Stimulated activated CD8-positive, alpha-beta memory T cell treated with anti-CD3 and anti-CD28 coated beads, Interleukin-12 subunit alpha, Interleukin-12 subunit beta, amount 100 ng/mL, for 1 hour (primary cell): Measurements from ENCODE around the gene IPCEF1.

Experiments used
- DNase-seq: peaks from one replicate; pipeline ENCODE4 v3.0.0-alpha.2; 2020; ENCODE audit warnings: low read depth

The IPCEF1 gene

DNA sequence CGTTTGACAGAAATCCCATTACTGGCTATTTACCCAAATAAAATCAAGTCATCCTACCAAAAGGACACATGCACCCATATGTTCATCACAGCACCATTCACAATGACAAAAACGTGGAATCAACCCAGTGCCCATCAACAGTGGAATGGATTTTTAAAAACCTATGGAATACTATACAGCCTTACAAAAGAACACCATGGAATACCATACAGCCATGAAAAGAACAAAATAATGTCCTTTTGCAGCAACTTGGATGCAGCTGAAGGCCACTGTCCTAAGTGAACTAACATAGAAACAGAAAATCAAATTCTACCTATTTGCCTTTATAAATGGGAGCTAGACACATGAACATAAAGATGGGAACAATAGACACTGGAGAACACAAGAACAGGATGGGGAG lies 17.4 kb upstream of the IPCEF1 start:
- no peak for DNase-seq

DNA sequence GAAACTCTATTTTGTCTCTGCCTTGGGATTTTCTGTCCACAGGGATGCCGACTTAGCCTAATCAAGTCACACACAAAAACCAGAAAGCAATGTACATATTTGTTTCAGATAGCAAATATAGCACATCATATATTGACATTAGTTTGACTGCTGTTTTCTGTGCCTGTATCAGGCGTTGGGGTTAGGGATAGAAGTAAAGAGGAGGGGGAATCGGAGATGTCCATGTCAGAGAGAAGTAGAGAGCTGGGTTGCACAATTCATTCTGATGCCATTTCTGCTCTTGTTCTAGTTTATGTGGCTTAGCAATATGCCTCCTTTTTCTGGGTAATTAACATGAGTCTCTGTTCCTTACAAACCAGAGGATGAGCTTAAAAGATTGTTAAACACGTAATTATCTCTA lies 14.7 kb upstream of the IPCEF1 start:
- DNase-seq = no peak

DNA sequence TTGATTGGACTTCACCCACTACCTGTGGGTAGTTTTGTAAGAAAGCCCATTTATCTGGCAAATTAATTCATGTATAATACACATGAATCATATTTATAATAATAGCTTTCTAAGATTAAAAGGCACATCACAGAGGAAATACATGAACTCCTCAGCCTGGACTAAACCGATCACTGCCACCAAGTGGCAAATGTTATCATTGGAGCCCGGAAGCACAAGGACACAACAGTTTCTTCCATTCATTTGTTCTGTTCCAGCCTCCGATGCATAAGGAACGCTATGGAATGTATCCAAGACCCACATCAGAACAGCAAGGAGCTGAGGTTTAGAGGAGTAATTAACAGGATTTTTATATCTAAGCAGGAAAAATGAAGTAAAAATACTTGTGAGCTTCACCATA lies 13.9 kb upstream of the IPCEF1 start:
- DNase-seq = no peak

DNA sequence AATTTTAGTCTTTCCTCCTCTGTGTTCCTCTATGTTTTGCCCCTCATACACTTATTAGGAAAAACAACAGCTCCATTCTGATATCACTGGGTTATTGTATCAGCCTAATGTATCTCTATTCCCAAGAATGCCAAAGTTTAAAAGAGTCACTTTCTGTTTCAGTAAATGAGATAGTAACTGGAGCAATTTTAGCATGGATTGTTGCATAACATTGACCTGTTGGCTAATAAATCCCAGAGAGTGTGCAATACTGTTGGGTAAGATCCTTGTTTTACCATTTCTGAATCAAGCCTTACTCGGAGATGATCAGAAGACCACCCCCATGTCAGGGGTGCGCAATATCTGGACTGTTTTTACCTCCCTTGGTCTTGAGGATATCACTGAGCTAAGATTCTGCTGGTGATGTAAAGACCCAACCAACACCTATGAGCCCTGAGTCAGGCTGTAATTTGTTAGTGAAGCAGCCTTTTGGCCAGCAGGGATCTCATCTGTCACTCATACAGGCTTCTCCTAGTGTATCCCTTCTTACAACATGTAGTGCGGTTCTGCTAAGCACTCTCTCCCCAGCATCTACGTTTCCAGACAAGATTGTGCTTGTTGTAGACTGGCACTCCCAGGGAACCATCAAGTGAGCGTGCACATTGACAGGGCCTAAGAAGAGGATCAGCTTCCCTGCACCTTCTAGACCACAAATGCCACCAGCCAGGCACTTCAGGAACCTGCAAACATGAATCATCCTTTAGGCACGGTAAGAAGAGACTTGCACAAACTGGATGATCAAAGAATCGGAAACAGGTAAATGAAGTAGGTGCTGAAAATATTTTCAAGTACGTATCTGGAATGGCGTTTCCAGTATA lies 11.5 kb upstream of the IPCEF1 start:
- no peak for DNase-seq

DNA sequence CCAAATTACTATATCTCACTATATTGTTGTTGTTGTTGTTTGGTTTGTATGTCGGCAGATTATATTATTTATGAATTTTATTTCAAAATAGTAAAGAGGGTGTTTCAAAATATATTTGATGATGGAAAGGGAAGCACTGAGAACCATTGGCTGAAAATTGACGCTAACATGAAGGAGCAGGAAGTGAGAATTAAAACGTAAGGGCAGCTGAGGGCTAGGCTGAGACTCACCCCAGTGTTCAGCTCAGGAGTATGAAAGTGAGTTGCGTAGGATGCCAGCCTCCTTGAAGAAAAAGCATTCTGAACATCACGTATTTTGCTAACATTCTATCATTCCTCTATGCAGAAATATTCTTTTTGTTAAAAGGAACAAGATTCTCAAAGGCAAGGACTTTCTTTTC lies 10.7 kb upstream of the IPCEF1 start:
- no peak for DNase-seq

DNA sequence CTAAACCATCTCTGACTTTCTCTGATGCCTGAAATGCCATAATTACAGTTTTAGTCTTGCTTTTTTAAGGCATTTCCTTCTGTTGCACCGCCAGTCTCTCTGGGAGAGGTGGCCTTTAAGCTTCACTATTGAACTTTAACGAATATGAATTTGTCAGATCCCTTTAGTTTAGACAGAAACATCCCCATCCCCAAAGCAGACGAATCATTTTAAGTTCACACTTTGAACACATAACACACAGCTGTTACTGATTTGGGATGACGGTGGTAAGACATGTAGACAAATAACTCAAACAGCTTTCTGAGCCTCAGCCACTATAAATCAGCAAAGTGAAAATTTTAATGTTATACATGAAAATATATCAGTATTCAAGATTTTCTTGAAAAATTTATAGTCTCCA lies 7.2 kb upstream of the IPCEF1 start:
- DNase-seq = no peak

DNA sequence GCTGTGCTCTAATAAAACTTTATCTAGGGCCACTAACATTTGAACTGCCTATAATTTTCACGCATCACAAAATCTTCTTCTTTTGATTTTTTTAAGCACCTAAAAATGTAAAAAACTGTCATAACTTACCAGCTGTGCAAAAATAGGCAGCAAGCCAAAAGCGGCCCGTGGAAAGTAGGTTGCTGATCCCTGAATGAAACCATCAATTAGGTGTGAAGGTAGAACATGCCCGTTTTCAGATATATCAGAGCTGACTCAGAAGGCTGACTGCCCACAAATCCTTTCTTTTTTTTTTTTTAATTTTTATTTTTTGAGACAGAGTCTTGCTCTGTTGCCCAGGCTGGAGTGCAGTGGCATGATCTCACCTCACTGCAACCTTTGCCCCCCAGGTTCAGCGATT lies 4.9 kb upstream of the IPCEF1 start:
- DNase-seq = no peak

DNA sequence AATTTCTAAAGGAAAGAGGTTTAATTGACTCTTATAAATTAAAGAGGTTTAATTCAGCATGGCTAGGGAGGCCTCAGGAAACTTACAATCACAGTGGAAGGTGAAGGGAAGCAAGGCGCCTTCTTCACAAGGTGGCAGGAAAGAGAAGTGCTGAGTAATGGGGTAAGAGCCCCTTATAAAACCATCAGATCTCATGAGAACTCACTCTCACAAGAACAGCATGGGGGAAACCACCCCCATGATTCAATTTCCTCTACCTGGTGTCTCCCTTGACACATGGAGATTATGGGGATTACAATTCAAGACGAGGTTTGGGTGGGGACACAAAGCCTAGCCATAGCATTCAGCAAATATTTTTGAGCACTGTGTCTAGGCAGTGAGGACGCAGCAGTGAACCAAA lies 3.9 kb upstream of the IPCEF1 start:
- DNase-seq = no peak

DNA sequence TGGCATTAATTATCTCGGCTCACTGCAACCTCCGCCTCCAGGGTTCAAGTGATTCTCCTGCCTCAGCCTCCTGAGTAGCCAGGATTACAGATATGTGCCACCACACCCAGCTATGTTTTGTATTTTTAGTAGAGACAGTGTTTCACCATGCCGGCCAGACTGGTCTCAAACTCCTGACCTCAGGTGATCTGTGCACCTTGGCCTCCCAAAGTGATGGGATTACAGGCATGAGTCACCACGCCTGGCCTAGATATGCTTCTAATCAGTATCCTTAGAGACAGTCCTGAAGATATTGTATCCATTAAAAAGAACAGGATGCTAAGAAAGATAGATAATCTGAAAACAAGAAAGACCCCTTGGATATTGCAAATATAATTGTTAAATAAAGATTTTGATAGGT lies 3.1 kb upstream of the IPCEF1 start:
- no peak for DNase-seq

DNA sequence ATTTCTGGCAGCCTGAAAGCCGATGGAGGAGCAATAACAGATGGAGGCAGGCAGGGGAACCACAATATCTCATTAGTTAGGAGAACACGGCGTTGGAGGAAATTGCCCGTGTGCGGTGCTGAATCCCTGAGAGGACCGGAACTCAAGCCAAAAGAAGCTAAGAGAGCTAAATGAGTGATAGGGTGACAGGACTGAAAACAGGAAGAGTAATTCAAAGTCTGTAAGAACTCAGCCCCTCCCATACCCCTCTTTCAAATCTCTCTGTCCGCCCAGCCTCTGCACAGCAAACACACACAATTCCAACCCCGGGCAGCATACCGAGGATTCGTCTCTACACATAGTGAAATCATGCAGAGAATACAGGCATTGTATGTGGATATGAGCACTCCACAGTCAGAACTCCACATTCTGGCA lies 2.6 kb upstream of the IPCEF1 start:
- no peak for DNase-seq

DNA sequence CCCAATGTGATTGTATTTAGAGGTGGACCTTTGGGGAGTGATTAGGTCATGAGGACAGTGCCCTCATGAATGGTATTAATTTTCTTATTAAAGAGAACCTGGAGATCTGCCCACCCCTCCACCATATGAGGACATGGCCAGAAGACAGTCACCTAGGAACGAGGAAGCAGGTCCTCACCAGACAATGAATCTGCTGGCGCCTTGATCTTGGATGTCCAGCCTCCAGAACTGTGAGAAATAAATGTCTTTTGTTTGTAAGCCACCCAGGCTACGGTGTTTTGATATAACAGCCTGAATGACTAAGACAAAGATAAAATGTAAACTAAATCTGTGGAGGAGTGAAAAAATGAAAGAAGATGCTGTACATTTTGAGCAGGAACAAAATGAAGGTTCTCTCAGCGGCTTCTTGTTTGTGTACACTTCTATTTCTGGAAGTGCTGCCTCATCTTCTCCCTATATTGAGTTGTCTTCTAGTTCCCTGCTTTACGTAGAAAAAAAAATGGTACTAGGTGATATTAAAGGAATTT lies 1.5 kb upstream of the IPCEF1 start:
- DNase-seq = no peak

DNA sequence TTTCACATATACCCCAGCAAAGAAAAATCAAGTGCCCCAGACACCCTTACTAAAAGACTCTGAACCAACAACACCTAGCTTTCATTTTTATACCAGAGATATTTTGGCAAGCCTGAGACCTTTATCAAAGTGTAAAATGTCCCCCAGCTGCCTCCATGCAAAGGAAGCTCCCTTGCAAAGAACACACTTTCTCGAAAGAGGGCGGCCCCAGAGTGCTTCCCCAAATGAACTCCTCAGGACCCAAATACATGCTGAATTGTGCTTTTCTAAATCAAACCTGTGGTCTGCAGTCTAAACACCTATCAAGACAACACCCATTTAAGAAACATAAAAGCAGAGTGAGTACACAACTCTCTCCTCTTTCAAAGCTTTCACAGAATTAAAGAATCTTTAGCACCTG lies 490 bp downstream of the IPCEF1 start:
- no peak for DNase-seq

DNA sequence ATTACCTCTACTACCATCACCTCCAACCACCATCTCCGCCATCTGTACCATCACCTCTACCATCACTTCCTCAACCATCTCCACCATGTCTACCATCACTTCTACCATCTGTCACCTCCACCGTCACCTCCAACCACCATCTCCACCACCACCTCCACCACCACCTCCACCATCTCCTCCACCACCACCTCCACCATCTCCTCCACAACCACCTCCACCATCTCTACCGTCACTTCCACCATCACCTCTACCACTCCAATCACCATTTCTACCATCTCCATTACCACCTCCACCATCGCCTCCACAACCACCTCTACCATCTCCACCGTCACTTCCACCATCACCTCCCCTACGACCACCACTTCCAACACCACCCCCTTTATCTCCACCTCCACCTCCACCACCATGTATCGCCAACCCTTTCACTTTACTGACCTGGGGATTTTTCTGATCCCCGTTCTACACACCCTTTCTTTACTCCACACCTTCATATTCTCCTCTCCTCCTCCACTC lies 2.3 kb downstream of the IPCEF1 start:
- no peak for DNase-seq

DNA sequence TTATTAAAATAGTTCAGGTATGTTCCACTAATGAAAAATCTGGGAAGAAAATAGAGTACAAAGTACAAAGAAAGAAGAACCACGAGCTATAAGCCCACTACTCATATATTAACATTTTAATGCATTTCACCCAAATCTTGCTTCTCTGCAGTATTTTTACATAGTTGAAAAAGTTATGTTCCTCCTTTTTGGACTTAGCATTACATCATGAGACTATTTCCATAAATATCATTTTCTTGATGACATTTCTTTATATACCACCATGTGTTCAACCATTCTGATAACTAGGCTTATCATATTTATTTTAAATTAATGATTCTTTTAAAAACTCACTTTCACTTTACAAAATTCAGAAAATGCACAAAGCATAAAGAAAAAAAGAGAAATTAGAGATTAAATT lies 3.0 kb downstream of the IPCEF1 start:
- no peak for DNase-seq

DNA sequence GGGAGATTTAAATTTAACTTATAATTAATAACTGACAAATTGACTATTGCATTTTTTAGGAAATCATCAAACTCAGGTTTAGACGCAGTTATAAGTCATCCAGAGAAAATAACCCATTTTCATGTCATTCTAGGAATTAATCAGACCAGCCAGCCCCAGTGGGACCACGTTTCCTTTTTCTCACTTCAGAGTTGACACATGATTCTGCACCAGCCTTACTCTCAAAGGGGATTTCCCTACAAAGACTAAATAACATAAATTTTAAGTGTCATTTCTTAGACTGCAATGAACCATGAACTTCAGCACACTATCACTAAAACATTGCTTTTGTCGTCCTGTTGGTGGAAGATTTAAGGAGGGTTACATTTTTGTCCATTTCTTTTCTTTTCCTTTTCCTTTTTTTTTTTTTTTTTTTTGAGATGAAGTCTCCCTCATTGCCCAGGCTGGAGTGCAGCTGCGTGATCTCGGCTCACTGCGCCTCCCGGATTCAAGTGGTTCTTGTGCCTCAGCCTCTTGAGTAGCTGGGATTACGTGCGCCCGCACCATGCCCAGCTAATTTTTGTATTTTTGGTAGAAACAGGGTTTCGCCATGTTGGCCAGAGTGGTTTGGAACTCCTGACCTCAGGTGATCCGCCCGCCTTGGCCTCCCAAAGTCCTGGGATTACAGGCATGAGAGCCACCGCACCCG lies 3.6 kb downstream of the IPCEF1 start:
- DNase-seq = no peak

DNA sequence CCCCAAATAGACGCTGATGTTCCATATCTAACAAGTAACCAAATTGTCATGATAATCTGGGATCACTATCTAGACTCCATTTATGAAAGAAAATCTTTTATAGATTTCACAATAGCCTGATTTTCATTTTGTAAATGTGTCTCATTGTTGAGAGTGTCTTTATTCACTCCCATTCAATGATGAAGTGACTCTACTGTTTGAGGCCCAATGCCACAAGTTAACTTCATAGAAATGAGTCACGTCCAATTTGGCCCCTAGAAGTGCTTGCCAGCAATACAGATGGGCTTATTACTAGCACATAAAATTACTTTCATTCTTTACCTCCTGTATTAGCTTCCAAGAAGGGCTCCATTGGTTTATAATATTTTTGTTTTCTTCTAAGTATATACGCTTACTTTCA lies 6.3 kb downstream of the IPCEF1 start:
- no peak for DNase-seq

DNA sequence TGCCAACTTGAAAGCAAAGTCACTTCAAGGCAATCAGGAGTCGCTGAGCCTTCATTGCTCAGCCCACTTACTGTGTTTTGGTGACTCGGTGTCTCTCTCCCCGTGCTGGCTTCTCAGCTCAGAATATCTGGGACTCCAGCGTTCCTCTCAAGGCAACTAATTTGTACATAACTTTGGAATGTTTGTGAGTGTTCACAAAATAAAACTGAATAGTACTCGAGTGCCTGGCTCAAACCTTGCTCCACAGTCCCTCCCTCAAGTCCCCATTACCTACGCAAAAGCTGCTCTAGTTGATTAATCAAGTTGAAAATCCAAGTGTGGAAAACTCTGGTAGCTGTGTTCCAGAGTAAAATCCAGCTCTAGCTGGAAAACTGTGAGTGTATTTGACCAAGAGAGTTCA lies 8.6 kb downstream of the IPCEF1 start:
- no peak for DNase-seq

DNA sequence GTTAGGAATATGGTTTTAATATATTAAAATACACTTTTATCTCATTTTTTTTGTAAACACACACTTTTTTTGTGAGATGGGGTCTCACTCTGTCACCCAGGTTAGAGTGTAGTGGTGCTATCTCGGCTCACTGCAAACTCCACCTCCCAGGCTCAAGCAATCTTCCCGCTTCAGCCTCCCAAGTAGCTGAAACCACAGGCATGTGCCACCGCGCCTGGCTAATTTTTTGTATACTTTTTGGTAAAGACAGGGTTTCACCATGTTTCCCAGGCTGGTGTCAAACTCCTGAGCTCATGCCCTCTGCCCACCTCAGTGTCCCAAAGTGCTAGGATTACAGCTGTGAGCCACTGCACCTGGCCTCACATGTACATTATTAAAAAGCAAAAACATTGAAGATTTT lies 10.8 kb downstream of the IPCEF1 start:
- no peak for DNase-seq

DNA sequence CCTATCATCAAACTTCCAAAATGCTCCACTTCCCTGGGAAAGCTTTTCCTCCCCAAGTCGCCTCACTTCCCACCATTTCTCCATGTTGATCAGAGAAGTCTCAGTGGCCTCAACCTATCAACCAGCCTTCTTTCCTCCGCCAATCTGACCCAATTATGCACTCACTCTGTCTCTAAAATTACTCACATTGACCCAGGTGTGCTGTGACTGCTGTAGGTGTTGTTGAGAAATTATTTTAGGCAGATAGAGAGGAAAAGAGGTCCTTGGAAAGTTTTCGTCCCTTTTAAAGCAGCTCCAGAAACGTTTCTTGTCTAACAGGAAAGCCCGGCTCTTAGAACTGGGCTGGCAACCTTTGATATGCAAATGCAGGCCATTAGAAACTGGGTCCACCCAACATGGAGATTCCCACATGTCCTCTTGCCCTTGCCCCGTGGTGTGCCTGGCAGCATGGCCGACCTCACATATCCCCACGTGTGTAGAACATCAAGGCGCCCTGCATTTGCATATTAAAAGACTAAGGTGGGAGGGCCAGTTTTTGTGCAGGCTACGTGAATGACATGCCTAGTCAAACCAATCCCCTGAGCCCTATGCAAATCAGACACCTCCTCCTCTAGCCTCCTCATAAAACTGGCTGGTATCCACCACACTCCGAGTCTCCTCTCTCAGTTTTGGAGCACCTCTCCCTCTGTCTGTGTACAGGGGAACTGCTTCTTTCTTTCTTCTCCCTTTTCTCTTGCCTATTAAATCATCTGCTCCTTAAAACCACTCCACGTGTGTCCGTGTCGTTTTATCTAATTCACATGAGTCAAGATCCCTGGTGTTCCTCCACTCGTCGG lies 12.9 kb downstream of the IPCEF1 start:
- no peak for DNase-seq

DNA sequence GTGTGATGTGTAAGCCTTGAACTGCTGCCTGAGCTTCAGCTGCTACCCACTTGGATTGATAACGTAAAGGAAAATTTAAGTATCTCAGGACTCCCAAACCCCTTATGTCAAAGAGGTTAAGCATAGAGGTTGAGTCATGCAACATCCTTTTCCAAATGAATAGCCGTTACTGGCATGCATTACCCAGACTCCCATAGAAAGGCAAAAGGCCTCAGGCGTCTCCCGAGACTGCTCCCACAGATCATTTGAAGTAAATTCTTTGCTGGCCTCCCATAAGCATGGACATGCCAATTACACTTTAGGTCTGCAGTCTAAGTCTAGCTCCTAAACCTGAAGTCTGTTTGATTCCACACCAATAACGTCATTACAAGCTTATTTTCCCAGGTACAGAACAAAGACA lies 14.7 kb downstream of the IPCEF1 start:
- DNase-seq = no peak

DNA sequence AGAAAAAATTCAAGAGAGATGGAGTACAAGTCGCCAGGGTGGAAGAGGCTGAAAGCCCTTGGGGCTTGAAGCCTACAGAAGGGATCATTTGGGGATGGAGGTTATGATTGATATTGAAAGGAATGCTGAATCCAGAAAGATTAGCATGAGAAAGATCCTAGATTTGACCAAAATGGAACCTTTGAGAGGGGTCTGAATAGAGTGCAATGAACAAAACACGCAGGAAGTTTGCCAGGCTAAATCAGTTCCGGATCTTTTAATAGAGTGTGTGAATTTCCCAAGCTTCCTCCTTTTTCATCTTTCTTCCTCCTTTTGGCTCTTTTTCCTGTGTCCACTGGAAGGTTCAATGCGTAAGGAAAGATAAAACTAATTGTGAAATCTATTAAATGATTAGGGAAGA lies 15.3 kb downstream of the IPCEF1 start:
- DNase-seq = no peak

DNA sequence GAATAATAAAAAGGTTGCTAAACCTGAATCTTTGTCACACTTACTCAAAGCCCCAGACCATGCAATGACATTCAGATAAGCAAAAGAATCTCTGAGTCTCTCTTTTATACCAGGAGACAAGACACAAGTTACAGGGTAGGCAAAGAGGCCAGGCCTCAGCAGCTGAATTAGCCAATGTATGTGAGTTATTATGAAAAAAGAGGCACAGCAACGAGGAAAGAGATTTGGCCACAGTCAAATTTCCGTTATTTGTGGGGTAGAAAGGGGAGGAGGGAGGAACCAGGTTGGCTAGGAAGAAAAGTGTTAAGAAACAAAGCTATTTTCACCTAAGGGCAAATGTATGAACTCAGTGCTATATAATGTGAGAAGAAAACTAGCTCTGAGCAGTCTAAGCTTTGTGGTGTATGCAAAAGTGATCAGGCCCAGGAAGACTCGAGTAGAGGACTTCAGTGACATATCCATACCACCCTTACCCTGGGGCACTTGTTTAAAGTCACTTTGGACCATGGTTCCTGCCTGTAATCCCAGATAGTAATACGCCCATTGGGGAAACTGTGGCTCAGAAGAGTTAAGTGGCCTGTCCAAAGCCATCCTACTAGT lies 19.1 kb downstream of the IPCEF1 start:
- DNase-seq = no peak
